ENCODE results near the gene TFAP2A.

Gene TFAP2A

GRCh38 chr6:10362300-10362699 is 52.6 kb downstream of the TFAP2A start:
- peaks cover 0 to 4% of the 10 kb centered on the region in 2 donors for H3K9me3 Mint-ChIP-seq
- peaks cover 4 to 18% of the 10 kb centered on the region in 2 donors for H3K27me3 Mint-ChIP-seq
- no peak overlapping the region for H3K4me3 Mint-ChIP-seq
- no peaks in the 10 kb centered on the region for H3K36me3 Mint-ChIP-seq (ENCODE audit: insufficient read depth)
- no peaks in the 10 kb centered on the region for H3K4me1 Mint-ChIP-seq (ENCODE audit: low read depth in 2 of 2)
- DNase-seq: no peak
- H3K27ac Mint-ChIP-seq: no peak overlapping the region
- ATAC-seq (replicated peaks): no peak

GRCh38 chr6:10361428-10361827 is 53.4 kb downstream of the TFAP2A start:
- ATAC-seq (replicated peaks) (no peak), DNase-seq (no peak)
- peaks cover 4 to 11% of the 10 kb centered on the region in 2 donors for H3K27me3 Mint-ChIP-seq
- H3K9me3 Mint-ChIP-seq: peaks cover 0 to 4% of the 10 kb centered on the region in 2 donors
- no peak overlapping the region for H3K4me3 Mint-ChIP-seq
- H3K36me3 Mint-ChIP-seq (ENCODE audit: insufficient read depth): no peaks in the 10 kb centered on the region
- no peaks in the 10 kb centered on the region for H3K4me1 Mint-ChIP-seq (ENCODE audit: low read depth in 2 of 2)
- no peak overlapping the region for H3K27ac Mint-ChIP-seq

GRCh38 chr6:10359581-10359980 is 55.3 kb downstream of the TFAP2A start:
- Mint-ChIP-seq H3K9me3 (peaks cover 0 to 4% of the 10 kb centered on the region in 2 donors), H3K27me3 (peaks cover 12 to 20% of the 10 kb centered on the region in 2 donors), H3K27ac (no peak overlapping the region), H3K4me3 (no peak overlapping the region), H3K36me3 (ENCODE audit: insufficient read depth) (no peaks in the 10 kb centered on the region), H3K4me1 (ENCODE audit: low read depth in 2 of 2) (no peaks in the 10 kb centered on the region)
- DNase-seq (no peak), ATAC-seq (replicated peaks) (no peak)

GRCh38 chr6:10355115-10355702 is 59.7 kb downstream of the TFAP2A start:
- Mint-ChIP-seq H3K27ac (no peak overlapping the region), H3K9me3 (peaks cover 0 to 2% of the 10 kb centered on the region in 2 donors), H3K4me1 (ENCODE audit: low read depth in 2 of 2) (no peaks in the 10 kb centered on the region), H3K27me3 (peaks cover 12 to 27% of the 10 kb centered on the region in 2 donors), H3K36me3 (ENCODE audit: insufficient read depth) (no peaks in the 10 kb centered on the region), H3K4me3 (no peak overlapping the region)
- ATAC-seq (replicated peaks) (no peak), DNase-seq (no peak)

- DNase-seq (no peak), ATAC-seq (replicated peaks) (no peak)
- H3K27ac Mint-ChIP-seq: no peak overlapping the region
- peaks cover 8 to 17% of the 10 kb centered on the region in 2 donors for H3K27me3 Mint-ChIP-seq
- no peak overlapping the region for H3K4me3 Mint-ChIP-seq
- peaks cover 0 to 11% of the 10 kb centered on the region in 2 donors for H3K9me3 Mint-ChIP-seq
- H3K4me1 Mint-ChIP-seq (ENCODE audit: low read depth in 2 of 2): no peaks in the 10 kb centered on the region
- H3K36me3 Mint-ChIP-seq (ENCODE audit: insufficient read depth): no peaks in the 10 kb centered on the region
These were observed 63.1 kb downstream of the TFAP2A start for GRCh38 chr6:10351791-10352190.

- Mint-ChIP-seq H3K27me3 (peaks cover 8 to 17% of the 10 kb centered on the region in 2 donors), H3K27ac (no peak overlapping the region), H3K4me1 (ENCODE audit: low read depth in 2 of 2) (no peaks in the 10 kb centered on the region), H3K4me3 (no peak overlapping the region), H3K36me3 (ENCODE audit: insufficient read depth) (no peaks in the 10 kb centered on the region), H3K9me3 (peaks cover 0 to 11% of the 10 kb centered on the region in 2 donors)
- no peak for ATAC-seq (replicated peaks)
- no peak for DNase-seq
These were observed 64.2 kb downstream of the TFAP2A start for GRCh38 chr6:10350720-10351119.

GRCh38 chr6:10347561-10348327 is 67.1 kb downstream of the TFAP2A start:
- Mint-ChIP-seq H3K4me3 (no peak overlapping the region), H3K27me3 (peaks cover 0 to 13% of the 10 kb centered on the region in 2 donors), H3K9me3 (peaks cover 0 to 11% of the 10 kb centered on the region in 2 donors), H3K4me1 (ENCODE audit: low read depth in 2 of 2) (no peaks in the 10 kb centered on the region), H3K36me3 (ENCODE audit: insufficient read depth) (no peaks in the 10 kb centered on the region), H3K27ac (no peak overlapping the region)
- DNase-seq (no peak), ATAC-seq (replicated peaks) (no peak)
